ENCODE results near the gene PLA2G4D. TPM values are rescaled to one million over a fixed set of nuclear protein-coding genes. Genes with fewer than 3 reads are reported as not detected.
A peak's percentile ranks its signal among the peaks of the same experiment; 100 is the strongest.

PLA2G4D gene
- total and polyA plus RNA-seq, 12 donors, result not detected

DNA sequence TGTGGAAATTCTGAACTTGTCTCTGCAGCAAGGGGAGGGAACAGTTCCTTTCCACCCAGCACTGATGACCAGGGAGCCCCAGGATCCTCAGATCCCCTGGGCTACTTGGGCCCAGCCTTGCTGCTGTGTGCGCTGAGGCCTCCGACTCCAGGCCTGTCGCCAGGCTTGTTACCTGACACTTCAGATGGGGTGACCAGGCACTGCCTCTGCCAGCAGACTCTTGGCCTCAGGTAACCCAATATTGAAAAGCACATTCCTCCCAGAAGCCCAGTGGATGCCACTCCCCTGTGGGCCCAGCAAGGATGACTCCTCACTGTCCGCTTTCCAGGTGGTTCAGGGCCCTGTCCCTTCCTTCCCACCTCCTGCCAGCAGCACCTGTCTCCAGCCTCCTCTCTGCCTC lies 70.1 kb downstream of the PLA2G4D start:
- TF ChIP-seq, protein P1, sequence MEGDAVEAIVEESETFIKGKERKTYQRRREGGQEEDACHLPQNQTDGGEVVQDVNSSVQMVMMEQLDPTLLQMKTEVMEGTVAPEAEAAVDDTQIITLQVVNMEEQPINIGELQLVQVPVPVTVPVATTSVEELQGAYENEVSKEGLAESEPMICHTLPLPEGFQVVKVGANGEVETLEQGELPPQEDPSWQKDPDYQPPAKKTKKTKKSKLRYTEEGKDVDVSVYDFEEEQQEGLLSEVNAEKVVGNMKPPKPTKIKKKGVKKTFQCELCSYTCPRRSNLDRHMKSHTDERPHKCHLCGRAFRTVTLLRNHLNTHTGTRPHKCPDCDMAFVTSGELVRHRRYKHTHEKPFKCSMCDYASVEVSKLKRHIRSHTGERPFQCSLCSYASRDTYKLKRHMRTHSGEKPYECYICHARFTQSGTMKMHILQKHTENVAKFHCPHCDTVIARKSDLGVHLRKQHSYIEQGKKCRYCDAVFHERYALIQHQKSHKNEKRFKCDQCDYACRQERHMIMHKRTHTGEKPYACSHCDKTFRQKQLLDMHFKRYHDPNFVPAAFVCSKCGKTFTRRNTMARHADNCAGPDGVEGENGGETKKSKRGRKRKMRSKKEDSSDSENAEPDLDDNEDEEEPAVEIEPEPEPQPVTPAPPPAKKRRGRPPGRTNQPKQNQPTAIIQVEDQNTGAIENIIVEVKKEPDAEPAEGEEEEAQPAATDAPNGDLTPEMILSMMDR (IDR thresholded peaks at IDR 0.05), result no peak
- intact Hi-C loops (cut with DNase I), result no loop called here
- DNase-seq, result no peak
- no peaks in the 10 kb centered on the region for H3K36me3 ChIP-seq
- no peak overlapping the region for H3K4me3 ChIP-seq
- H3K27me3 ChIP-seq, result peaks cover 0 to 6% (median 0%) of the 10 kb centered on the region in 7 donors
- no peak overlapping the region for H3K27ac ChIP-seq
- H3K9me3 ChIP-seq, result no peaks in the 10 kb centered on the region
- peaks cover 0 to 11% (median 4%) of the 10 kb centered on the region in 9 donors for H3K4me1 ChIP-seq
- no peak for ATAC-seq
- WGBS, 2 donors, result 65 to 73% methylated on average over 4 of the region's 4 CpGs

- intact Hi-C loops (cut with DNase I), result no loop called here
- ATAC-seq (no peak), DNase-seq (no peak)
- H3K27ac ChIP-seq, result no peak overlapping the region
- H3K4me3 ChIP-seq, result no peak overlapping the region
- H3K27me3 ChIP-seq, result no peaks in the 10 kb centered on the region
- TF ChIP-seq, protein P1 (IDR thresholded peaks at IDR 0.05), result no peak
- no peaks in the 10 kb centered on the region for H3K9me3 ChIP-seq
- no peaks in the 10 kb centered on the region for H3K36me3 ChIP-seq
- peaks cover 3 to 17% (median 11%) of the 10 kb centered on the region in 9 donors for H3K4me1 ChIP-seq
- WGBS, 2 donors, result 85 to 87% methylated on average over 5 of the region's 5 CpGs
Measured at GRCh38 chr15:42021593-42021992, 72.8 kb downstream of the PLA2G4D start.

DNA sequence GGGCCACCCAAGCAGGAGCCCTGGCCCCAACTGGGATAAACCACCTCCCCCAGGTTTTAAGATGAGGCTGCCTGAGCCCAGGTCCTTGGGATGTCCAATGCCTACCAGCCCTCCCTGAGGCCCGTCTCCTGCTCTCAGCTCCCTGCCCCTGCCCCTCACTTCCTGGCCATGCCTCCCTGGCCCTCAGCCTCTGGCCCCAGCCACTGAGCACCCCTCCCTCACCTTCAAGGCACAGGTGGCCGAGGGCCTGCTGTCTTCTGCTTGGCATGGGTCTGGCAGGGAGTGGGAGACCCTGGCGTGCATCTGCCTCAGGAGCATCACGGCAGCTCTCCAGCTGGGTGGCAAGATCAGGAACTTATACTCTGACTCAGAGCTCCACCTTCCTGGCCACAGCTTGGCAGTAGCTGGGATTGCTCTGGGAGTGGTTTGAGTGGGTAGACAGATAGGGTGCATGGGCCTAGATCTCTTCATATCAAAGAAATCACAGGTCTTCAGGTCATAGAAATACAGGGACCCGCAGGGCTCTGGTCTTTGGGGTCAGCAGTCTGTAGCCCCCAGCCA lies 73.6 kb downstream of the PLA2G4D start, which contains the start of gene PLA2G4E:
Gene PLA2G4E, minus strand, starts transcription at position 330 of the 561 bp plus-strand sequence. Its CDS starts 12 bp downstream, at position 318.
- peaks cover 3 to 17% (median 11%) of the 10 kb centered on the region in 9 donors for H3K4me1 ChIP-seq
- H3K27ac ChIP-seq, result no peak within 1 kb of the TSS
- TF ChIP-seq, protein P1 (IDR thresholded peaks at IDR 0.05), result no peak
- no peaks in the 10 kb centered on the region for H3K9me3 ChIP-seq
- DNase-seq, result no peak
- H3K36me3 ChIP-seq, result no peaks in the 10 kb centered on the region
- no peaks in the 10 kb centered on the region for H3K27me3 ChIP-seq
- H3K4me3 ChIP-seq, result no peak within 1 kb of the TSS
- intact Hi-C loops (cut with DNase I), result no loop called here
- ATAC-seq, result no peak
- 92 to 95% methylated on average over 5 of the region's 5 CpGs for WGBS, 2 donors

DNA sequence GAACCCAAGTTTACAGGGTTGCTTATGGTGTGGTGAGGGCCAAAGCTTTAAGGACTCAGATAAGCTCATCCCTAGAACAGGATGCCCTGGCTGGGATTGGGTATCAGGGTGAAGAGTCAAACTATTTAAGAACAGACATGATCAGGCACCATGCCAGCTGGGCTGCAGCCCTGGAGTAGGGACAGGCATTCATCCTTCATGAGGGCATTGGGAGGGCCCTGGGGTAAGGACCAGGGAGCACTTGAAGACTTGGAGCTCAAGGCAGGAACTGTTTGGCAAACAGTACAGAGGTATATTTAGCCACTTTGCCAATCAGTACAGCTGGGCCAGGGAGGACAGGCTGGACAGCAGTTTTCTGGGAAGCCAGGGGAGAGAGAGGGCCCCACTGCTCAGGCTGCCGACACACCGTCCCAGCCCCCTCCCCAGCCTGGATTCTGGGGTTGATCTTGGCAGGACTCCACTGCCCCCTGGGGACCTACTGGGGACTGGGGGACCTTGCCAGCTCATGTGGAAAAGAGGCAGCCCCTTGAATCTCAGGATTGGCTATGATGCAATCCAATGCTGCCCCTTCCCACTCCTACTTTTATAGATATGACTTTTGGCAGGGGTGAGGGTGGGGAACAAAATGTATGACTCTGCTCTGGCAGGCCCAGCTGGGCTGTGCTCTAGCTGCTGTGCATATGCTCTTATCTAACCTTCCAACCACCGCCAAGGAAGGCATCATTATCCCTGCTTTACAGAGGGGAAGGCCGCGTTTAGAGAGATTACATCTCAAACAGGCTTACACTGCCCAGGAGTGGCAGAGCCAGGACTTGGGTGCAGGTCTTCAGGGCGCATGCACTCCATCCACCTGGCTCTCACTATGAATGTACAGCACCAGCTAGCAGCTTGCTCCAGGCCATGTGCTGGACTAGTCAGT lies 75.8 kb downstream of the PLA2G4D start:
- H3K9me3 ChIP-seq, result no peaks in the 10 kb centered on the region
- peaks cover 3 to 17% (median 11%) of the 10 kb centered on the region in 9 donors for H3K4me1 ChIP-seq
- intact Hi-C loops (cut with DNase I), result loop anchor here in 1 of 10 donors (5.0 kb wide), 1 partner anchor 34 kb away; no protein-coding TSS in a partner anchor
- TF ChIP-seq, protein P1 (IDR thresholded peaks at IDR 0.05), result no peak
- peak; percentile 9 to 69 for DNase-seq
- H3K27me3 ChIP-seq, result no peaks in the 10 kb centered on the region
- WGBS, 2 donors, result 27 to 41% methylated on average over 6 of the region's 6 CpGs
- H3K27ac ChIP-seq, result peak overlapping the region in 5 of 10 donors; percentile 34 to 71 (median 57)
- ATAC-seq, result peak; percentile 55 to 95 (median 84)
- H3K4me3 ChIP-seq, result no peak overlapping the region
- no peaks in the 10 kb centered on the region for H3K36me3 ChIP-seq

Other genes starting within 250 kb of the PLA2G4D start
- gene SPTBN5, start 200.5 kb downstream of the PLA2G4D start, total RNA-seq, result 1 to 10 TPM; 1.6 to 5.9 (median 2.4) TPM
- 1 to 10 TPM in 1 of 2 donors, under 1 TPM in 1; 0.94 to 8.7 TPM for gene SPTBN5, start 200.5 kb downstream of the PLA2G4D start, polyA plus RNA-seq
- 10 to 100 TPM; 29.8 to 62.7 (median 46.6) TPM for gene EHD4, start 122.0 kb downstream of the PLA2G4D start, total RNA-seq
- gene EHD4, start 122.0 kb downstream of the PLA2G4D start, polyA plus RNA-seq, result 10 to 100 TPM; 23.4 to 24.2 TPM
- gene PLA2G4E, start 73.5 kb downstream of the PLA2G4D start, total RNA-seq, result under 1 TPM in 4 of 10 donors, not detected in 6; 0.05 to 0.79 (median 0.19) TPM
- gene PLA2G4E, start 73.5 kb downstream of the PLA2G4D start, polyA plus RNA-seq, result under 1 TPM in 1 of 2 donors, not detected in 1; 0.07 TPM
- 10 to 100 TPM in 1 of 10 donors, 1 to 10 TPM in 7, under 1 TPM in 2; 0.38 to 13.8 (median 1.7) TPM for gene PLA2G4F, start 62.1 kb upstream of the PLA2G4D start, total RNA-seq
- gene PLA2G4F, start 62.1 kb upstream of the PLA2G4D start, polyA plus RNA-seq, result 1 to 10 TPM in 1 of 2 donors, under 1 TPM in 1; 0.03 to 5.5 TPM
- gene VPS39, start 113.7 kb upstream of the PLA2G4D start, total RNA-seq, result 10 to 100 TPM; 34.8 to 55.0 (median 49.2) TPM
- gene VPS39, start 113.7 kb upstream of the PLA2G4D start, polyA plus RNA-seq, result 10 to 100 TPM; 24.9 to 33.9 TPM
- 10 to 100 TPM; 15.4 to 25.8 (median 18.9) TPM for gene GANC, start 178.6 kb upstream of the PLA2G4D start, total RNA-seq
- 1 to 10 TPM; 5.3 to 7.9 TPM for gene GANC, start 178.6 kb upstream of the PLA2G4D start, polyA plus RNA-seq
- 10 to 100 TPM; 17.5 to 25.9 (median 21.3) TPM for gene TMEM87A, start 178.9 kb upstream of the PLA2G4D start, total RNA-seq
- gene TMEM87A, start 178.9 kb upstream of the PLA2G4D start, polyA plus RNA-seq, result 10 to 100 TPM; 10.3 to 15.4 TPM

Measured in heart right ventricle (tissue), 16 donors.